ENCODE measurements around the gene DNAJB2. TPM values are rescaled to one million over a fixed set of nuclear protein-coding genes. Genes with fewer than 3 reads are reported as not detected.
"Not testable (repeated sequence)": the region's sequence is repeated elsewhere in the genome, so short reads cannot be mapped to it uniquely, and the experiment has no call there.

DNAJB2 gene
- total RNA-seq, 2 donors from 2014 or later, result 101 to 120 TPM

GRCh38 chr2:219306047-219306446 lies 26.9 kb downstream of the DNAJB2 start:
- H3K27me3 Mint-ChIP-seq, result peaks cover 76% of the 10 kb centered on the region

GRCh38 chr2:219308142-219309101 lies 29.3 kb downstream of the DNAJB2 start:
- Mint-ChIP-seq H3K36me3 (ENCODE audit: low read depth) (peaks cover 2% of the 10 kb centered on the region), H3K27ac (no peak overlapping the region), H3K4me3 (no peak overlapping the region), H3K4me1 (no peaks in the 10 kb centered on the region), H3K27me3 (peaks cover 57% of the 10 kb centered on the region)
- H3K9me3 ChIP-seq (ENCODE audit: control insufficient read depth, low read length, poor library complexity, severe bottlenecking), result peaks cover 2% of the 10 kb centered on the region
- peak; percentile 47 to 70 (median 52) for DNase-seq
- peak; percentile 84 for ATAC-seq

More at GRCh38 chr2:219306047-219306446, 26.9 kb downstream of the DNAJB2 start:
- Mint-ChIP-seq H3K27ac (no peak overlapping the region), H3K36me3 (ENCODE audit: low read depth) (peaks cover 2% of the 10 kb centered on the region), H3K4me3 (no peak overlapping the region), H3K4me1 (peaks cover 5% of the 10 kb centered on the region)
- DNase-seq (no peak), ATAC-seq (no peak)
- H3K9me3 ChIP-seq (ENCODE audit: control insufficient read depth, low read length, poor library complexity, severe bottlenecking), result peaks cover 2% of the 10 kb centered on the region

DNA sequence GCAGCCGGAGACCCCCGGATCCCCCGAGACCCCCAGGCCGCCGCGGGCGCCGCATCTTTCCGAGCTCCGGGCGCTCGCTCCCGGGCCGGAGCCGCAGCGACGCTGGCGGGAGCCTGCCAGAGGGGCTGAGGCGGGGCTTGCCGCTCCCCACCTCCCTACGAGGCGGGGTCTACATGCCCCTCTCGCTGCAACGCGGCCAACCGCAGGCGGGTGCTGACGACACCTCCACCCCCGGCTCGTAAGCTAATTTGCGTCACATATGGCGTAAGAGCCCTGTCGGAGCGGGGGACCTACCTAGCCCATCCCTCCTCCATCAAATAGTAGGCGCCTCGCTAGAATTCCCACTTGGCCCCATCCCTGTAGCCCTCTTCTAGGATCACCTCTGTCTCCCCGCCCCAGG lies 30.1 kb downstream of the DNAJB2 start, which contains the start of gene PTPRN:
TSS of gene PTPRN (minus strand) at position 124 of the 400 bp plus-strand sequence. CDS start at position 55, 69 bp downstream.
- no peak within 1 kb of the TSS for H3K27ac Mint-ChIP-seq
- H3K36me3 Mint-ChIP-seq (ENCODE audit: low read depth), result peaks cover 2% of the 10 kb centered on the region
- no peak for DNase-seq
- H3K27me3 Mint-ChIP-seq, result peaks cover 50% of the 10 kb centered on the region
- H3K4me3 Mint-ChIP-seq, result no peak within 1 kb of the TSS
- H3K9me3 ChIP-seq (ENCODE audit: control insufficient read depth, low read length, poor library complexity, severe bottlenecking), result peaks cover 2% of the 10 kb centered on the region
- H3K4me1 Mint-ChIP-seq, result no peaks in the 10 kb centered on the region
- peak; percentile 50 for ATAC-seq

DNA sequence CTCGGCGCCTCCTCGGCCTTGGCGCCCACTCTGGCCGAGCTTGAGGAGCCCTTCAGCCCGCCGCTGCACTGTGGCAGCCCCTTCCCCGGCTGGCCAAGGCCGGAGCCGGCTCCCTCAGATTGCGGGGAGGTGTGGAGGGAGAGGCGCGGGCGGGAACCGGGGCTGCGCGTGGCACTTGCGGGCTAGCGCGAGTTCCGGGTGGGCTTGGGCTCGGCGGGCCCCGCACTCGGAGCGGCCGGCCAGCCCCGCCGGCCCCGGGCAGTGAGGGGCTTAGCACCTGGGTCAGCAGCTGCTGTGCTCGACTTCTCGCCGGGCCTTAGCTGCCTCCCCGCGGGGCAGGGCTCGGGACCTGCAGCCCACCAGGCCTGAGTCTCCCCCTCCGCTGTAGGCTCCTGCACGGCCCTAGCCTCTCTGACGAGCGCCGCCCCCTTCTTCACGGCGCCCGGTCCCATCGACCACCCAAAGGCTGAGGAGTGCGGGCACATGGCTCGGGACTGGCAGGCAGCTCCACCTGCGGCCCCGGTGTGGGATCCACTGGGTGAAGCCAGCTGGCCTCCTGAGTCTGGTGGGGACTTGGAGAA lies 33.6 kb downstream of the DNAJB2 start:
- H3K27ac Mint-ChIP-seq; H3K36me3 Mint-ChIP-seq (ENCODE audit: low read depth); H3K9me3 ChIP-seq (ENCODE audit: control insufficient read depth, low read length, poor library complexity, severe bottlenecking); ATAC-seq; H3K4me3 Mint-ChIP-seq; DNase-seq; H3K4me1 Mint-ChIP-seq: not testable (repeated sequence)
- peaks cover 29% of the 10 kb centered on the region for H3K27me3 Mint-ChIP-seq

GRCh38 chr2:219314804-219315468 lies 35.8 kb downstream of the DNAJB2 start:
- DNase-seq (no peak), ATAC-seq (no peak)
- Mint-ChIP-seq H3K4me1 (no peaks in the 10 kb centered on the region), H3K27me3 (peaks cover 21% of the 10 kb centered on the region), H3K4me3 (no peak overlapping the region), H3K36me3 (ENCODE audit: low read depth) (no peaks in the 10 kb centered on the region), H3K27ac (no peak overlapping the region)
- no peaks in the 10 kb centered on the region for H3K9me3 ChIP-seq (ENCODE audit: control insufficient read depth, low read length, poor library complexity, severe bottlenecking)

- no peak overlapping the region for H3K27ac Mint-ChIP-seq
- DNase-seq (no peak), ATAC-seq (no peak)
- peaks cover 49% of the 10 kb centered on the region for H3K27me3 Mint-ChIP-seq
- H3K36me3 Mint-ChIP-seq (ENCODE audit: low read depth), result peaks cover 5% of the 10 kb centered on the region
- no peaks in the 10 kb centered on the region for H3K9me3 ChIP-seq (ENCODE audit: control insufficient read depth, low read length, poor library complexity, severe bottlenecking)
- no peak overlapping the region for H3K4me3 Mint-ChIP-seq
- peaks cover 8% of the 10 kb centered on the region for H3K4me1 Mint-ChIP-seq
Observed at GRCh38 chr2:219323434-219323833, 44.3 kb downstream of the DNAJB2 start.

DNA sequence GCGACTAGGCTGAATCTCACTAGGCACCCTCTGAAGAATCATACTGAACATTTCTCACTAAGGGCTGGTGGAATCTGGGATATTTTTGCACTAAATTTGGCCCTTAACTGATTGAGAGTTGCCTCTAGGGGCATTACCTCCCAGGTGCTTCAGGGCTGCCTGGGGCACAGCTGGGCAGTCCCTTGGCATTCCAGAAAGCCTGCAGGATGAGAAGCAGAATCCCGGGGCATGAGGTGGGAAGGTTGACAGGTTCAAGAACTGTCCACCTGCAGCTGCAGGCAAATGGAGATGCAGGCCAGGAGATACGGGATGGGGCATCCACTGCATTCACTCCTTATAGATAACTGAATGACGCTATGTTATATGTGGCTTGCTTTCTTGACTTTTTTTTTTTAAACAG lies 46.0 kb downstream of the DNAJB2 start:
- H3K36me3 Mint-ChIP-seq (ENCODE audit: low read depth), result peaks cover 5% of the 10 kb centered on the region
- DNase-seq (no peak), ATAC-seq (no peak)
- no peaks in the 10 kb centered on the region for H3K9me3 ChIP-seq (ENCODE audit: control insufficient read depth, low read length, poor library complexity, severe bottlenecking)
- no peak overlapping the region for H3K27ac Mint-ChIP-seq
- peaks cover 65% of the 10 kb centered on the region for H3K27me3 Mint-ChIP-seq
- H3K4me3 Mint-ChIP-seq, result no peak overlapping the region
- H3K4me1 Mint-ChIP-seq, result peaks cover 8% of the 10 kb centered on the region

DNA sequence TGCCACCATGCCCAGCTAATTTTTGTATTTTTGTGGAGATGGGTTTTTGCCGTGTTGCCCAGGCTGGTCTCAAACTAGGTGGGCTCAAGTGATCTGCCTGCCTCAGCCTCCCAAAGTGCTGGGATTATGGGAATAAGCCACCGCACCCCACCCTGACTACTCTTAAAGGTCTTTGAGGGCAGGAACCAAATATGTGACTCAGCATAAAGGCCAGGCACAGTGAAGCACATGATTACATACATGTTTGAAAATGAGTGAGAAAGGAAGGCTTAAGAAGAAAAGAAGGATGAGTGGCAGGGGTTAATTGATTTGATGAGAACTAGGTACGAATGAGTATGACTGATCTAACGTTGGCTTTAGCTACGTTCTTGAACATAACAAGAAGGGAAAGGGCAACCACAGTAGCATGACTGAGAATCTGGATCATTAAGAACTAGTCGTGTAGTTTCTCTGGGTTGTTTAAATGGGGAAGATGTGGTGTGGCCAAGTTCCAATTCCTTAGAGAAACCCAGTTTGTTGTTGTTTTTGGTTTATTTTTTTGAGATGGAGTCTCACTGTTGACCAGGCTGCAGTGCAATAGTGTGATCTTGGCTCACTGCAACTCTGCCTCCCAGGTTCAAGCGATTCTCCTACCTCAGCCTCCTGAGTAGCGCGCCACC lies 46.6 kb downstream of the DNAJB2 start:
- Mint-ChIP-seq H3K27ac (no peak overlapping the region), H3K36me3 (ENCODE audit: low read depth) (peaks cover 5% of the 10 kb centered on the region), H3K27me3 (peaks cover 72% of the 10 kb centered on the region), H3K4me1 (peaks cover 7% of the 10 kb centered on the region), H3K4me3 (no peak overlapping the region)
- no peak for DNase-seq
- ATAC-seq, result no peak
- no peaks in the 10 kb centered on the region for H3K9me3 ChIP-seq (ENCODE audit: control insufficient read depth, low read length, poor library complexity, severe bottlenecking)

DNA sequence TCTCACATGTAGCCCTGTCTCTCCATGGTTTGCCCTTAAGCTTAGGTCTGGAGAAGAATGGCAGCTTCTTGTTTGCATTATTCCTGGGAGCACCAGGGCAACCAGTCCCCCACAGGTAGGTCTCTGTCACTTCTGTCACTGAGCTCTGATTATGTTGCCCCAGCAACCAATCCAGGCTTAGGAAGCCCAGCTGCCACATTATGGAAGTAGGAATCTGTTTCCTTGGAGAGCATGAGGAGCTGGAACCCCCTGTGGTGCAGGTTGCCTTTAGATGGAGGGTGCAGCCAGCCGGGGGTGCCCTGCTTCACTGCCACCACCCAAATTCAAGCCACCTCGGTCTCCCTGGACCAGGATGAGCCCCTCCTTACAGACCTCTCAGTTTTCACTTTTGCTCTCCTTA lies 48.6 kb downstream of the DNAJB2 start:
- H3K4me1 Mint-ChIP-seq, result no peaks in the 10 kb centered on the region
- no peak overlapping the region for H3K4me3 Mint-ChIP-seq
- no peak for ATAC-seq
- DNase-seq, result no peak
- H3K27me3 Mint-ChIP-seq, result peaks cover 78% of the 10 kb centered on the region
- peaks cover 5% of the 10 kb centered on the region for H3K36me3 Mint-ChIP-seq (ENCODE audit: low read depth)
- peaks cover 4% of the 10 kb centered on the region for H3K9me3 ChIP-seq (ENCODE audit: control insufficient read depth, low read length, poor library complexity, severe bottlenecking)
- no peak overlapping the region for H3K27ac Mint-ChIP-seq

DNA sequence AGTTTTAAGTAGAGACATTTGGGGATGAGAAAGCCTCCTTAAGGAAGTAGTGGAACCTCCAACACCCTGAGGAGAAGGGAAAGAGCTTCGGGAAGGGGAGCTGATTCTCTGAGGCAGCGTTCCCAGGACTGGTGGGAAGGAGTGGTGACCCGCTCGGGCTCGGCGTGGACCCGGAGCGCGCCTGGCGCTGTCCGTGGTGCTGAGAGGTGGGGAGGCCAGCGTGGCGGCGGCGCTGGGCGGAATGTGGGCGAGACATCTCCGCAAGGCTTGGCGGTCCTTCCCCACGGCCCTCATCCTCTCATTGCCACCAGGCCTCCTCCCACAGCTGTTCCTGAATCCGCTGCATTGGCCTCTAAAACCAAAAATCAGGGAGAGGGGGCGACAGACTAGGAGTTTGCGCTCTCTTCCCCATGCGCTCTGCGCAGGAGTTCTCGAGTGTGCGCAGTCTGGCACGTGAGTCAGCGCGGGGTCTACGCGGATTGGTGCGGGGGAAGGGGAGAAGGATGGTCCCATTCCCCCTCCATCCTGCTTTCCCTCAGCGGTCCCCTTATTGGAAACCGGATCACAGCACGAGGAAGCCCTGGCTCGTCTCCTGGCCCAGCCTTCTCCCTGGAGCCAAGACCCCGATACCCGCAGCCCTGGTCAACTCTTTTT lies 52.5 kb downstream of the DNAJB2 start:
- ATAC-seq (no peak), DNase-seq (peak in 1 of 3 donors; percentile 17)
- H3K36me3 Mint-ChIP-seq (ENCODE audit: low read depth), result no peaks in the 10 kb centered on the region
- no peaks in the 10 kb centered on the region for H3K4me1 Mint-ChIP-seq
- H3K27me3 Mint-ChIP-seq, result peaks cover 67% of the 10 kb centered on the region
- H3K9me3 ChIP-seq (ENCODE audit: control insufficient read depth, low read length, poor library complexity, severe bottlenecking), result peaks cover 9% of the 10 kb centered on the region
- H3K27ac Mint-ChIP-seq, result no peak overlapping the region
- no peak overlapping the region for H3K4me3 Mint-ChIP-seq

GRCh38 chr2:219332542-219332941 lies 53.4 kb downstream of the DNAJB2 start, which contains the start of gene RESP18:
Gene RESP18 (minus strand): TSS chr2:219332744.
- no peak within 1 kb of the TSS for H3K27ac Mint-ChIP-seq
- no peak for ATAC-seq
- no peaks in the 10 kb centered on the region for H3K36me3 Mint-ChIP-seq (ENCODE audit: low read depth)
- DNase-seq, result no peak
- peaks cover 9% of the 10 kb centered on the region for H3K9me3 ChIP-seq (ENCODE audit: control insufficient read depth, low read length, poor library complexity, severe bottlenecking)
- H3K4me1 Mint-ChIP-seq, result no peaks in the 10 kb centered on the region
- H3K27me3 Mint-ChIP-seq, result peaks cover 67% of the 10 kb centered on the region
- no peak within 1 kb of the TSS for H3K4me3 Mint-ChIP-seq

GRCh38 chr2:219334076-219334475 lies 54.9 kb downstream of the DNAJB2 start:
- no peak for ATAC-seq
- Mint-ChIP-seq H3K27me3 (peaks cover 53% of the 10 kb centered on the region), H3K27ac (no peak overlapping the region), H3K4me1 (no peaks in the 10 kb centered on the region), H3K36me3 (ENCODE audit: low read depth) (no peaks in the 10 kb centered on the region), H3K4me3 (no peak overlapping the region)
- peaks cover 9% of the 10 kb centered on the region for H3K9me3 ChIP-seq (ENCODE audit: control insufficient read depth, low read length, poor library complexity, severe bottlenecking)
- no peak for DNase-seq

Measured in T-helper 17 cell (primary cell).